SK-N-SH treated with all-trans-retinoic acid at 6 μM for 48 hours (cell line): Measurements from ENCODE around the gene C1orf141.

ENCODE experiments used
- ATAC-seq: fragments of 200-7000 bp; cut with Tn5 transposase; 3 replicates; pipeline ENCODE4 v1.9.1; 2020; ENCODE audit warnings: mild to moderate bottlenecking, moderate library complexity
- ARNTL ChIP-seq: fragments of 450-650 bp; formaldehyde crosslinking; IDR thresholded peaks from 2 replicates; pipeline ENCODE4 v1.5.0; 2020; ENCODE audit warnings: low read depth, mild to moderate bottlenecking, moderate library complexity, borderline replicate concordance
- BACH2 ChIP-seq: fragments of 250-450 bp; sonication (Bioruptor Pico); IDR thresholded peaks from 2 replicates; pipeline ENCODE4 v1.9.0; 2021; ENCODE audit warnings: mild to moderate bottlenecking, borderline replicate concordance
- CSDC2 ChIP-seq: fragments of 250-450 bp; sonication (Bioruptor Pico); IDR thresholded peaks from 2 replicates; pipeline ENCODE4 v1.5.0; 2020; ENCODE audit warnings: mild to moderate bottlenecking, moderate library complexity
- CSRNP3 ChIP-seq: fragments of 250-450 bp; sonication (Bioruptor Pico); IDR thresholded peaks from 2 replicates; pipeline ENCODE4 v1.5.1; 2021; ENCODE audit warnings: mild to moderate bottlenecking, moderate library complexity
- ESRRG ChIP-seq: fragments of 250-450 bp; sonication (Bioruptor Pico); IDR thresholded peaks from 2 replicates; pipeline ENCODE4 v1.6.1; 2021; ENCODE audit warnings: mild to moderate bottlenecking
- ISL1 ChIP-seq: fragments of 250-450 bp; sonication (Bioruptor Pico); IDR thresholded peaks from 2 replicates; pipeline ENCODE4 v2.1.2; 2022; ENCODE audit warnings: mild to moderate bottlenecking, moderate library complexity
- OSR1 ChIP-seq: fragments of 250-450 bp; sonication (Bioruptor Pico); IDR thresholded peaks from 2 replicates; pipeline ENCODE4 v1.8.0; 2022; ENCODE audit warnings: moderate library complexity, mild to moderate bottlenecking, inconsistent platforms
- PPARA ChIP-seq: fragments of 250-450 bp; sonication (Bioruptor Pico); IDR thresholded peaks from 2 replicates; pipeline ENCODE4 v1.5.0; 2020; ENCODE audit warnings: mild to moderate bottlenecking, borderline replicate concordance
- RARB ChIP-seq: fragments of 250-450 bp; sonication (Bioruptor Pico); IDR thresholded peaks from 2 replicates; pipeline ENCODE4 v1.8.0; 2021; ENCODE audit warnings: mild to moderate bottlenecking, moderate library complexity
- SNAI2 ChIP-seq: fragments of 250-450 bp; sonication (Bioruptor Pico); IDR thresholded peaks from 2 replicates; pipeline ENCODE4 v1.5.0; 2020; ENCODE audit warnings: mild to moderate bottlenecking, moderate library complexity
- TCF4 ChIP-seq: fragments of 250-450 bp; sonication (Bioruptor Pico); IDR thresholded peaks from 2 replicates; pipeline ENCODE4 v1.8.0; 2021; ENCODE audit warnings: mild to moderate bottlenecking, moderate library complexity, borderline replicate concordance
- TOX ChIP-seq: fragments of 250-450 bp; sonication (Bioruptor Pico); IDR thresholded peaks from 2 replicates; pipeline ENCODE4 v1.8.0; 2021; ENCODE audit warnings: mild to moderate bottlenecking, moderate library complexity, borderline replicate concordance
- ZC3H10 ChIP-seq: fragments of 250-450 bp; sonication (Bioruptor Pico); IDR thresholded peaks from 2 replicates; pipeline ENCODE4 v1.5.1; 2021; ENCODE audit warnings: mild to moderate bottlenecking, moderate library complexity
- ZFP3 ChIP-seq: fragments of 250-450 bp; sonication (Bioruptor Pico); IDR thresholded peaks from 2 replicates; pipeline ENCODE4 v1.5.0; 2020; ENCODE audit warnings: mild to moderate bottlenecking, moderate library complexity
- ZFP30 ChIP-seq: fragments of 450-650 bp; formaldehyde crosslinking; IDR thresholded peaks from 2 replicates; pipeline ENCODE4 v1.5.0; 2022; ENCODE audit warnings: mild to moderate bottlenecking, moderate library complexity
- ZNF565 ChIP-seq: fragments of 450-650 bp; formaldehyde crosslinking; conservative IDR thresholded peaks from 2 replicates; pipeline ENCODE4 v1.5.0; 2020; ENCODE audit warnings: low read depth, mild to moderate bottlenecking, moderate library complexity
- ZNF70 ChIP-seq: fragments of 450-650 bp; formaldehyde crosslinking; IDR thresholded peaks from 2 replicates; pipeline ENCODE4 v1.5.0; 2020; ENCODE audit warnings: mild to moderate bottlenecking, moderate library complexity
- ZNF8 ChIP-seq: fragments of 450-650 bp; formaldehyde crosslinking; IDR thresholded peaks from 2 replicates; pipeline ENCODE4 v1.5.0; 2020; ENCODE audit warnings: mild to moderate bottlenecking, moderate library complexity
- TF ChIP-seq, protein P1 (sequence below): fragments of 250-450 bp; sonication (Bioruptor Pico); IDR thresholded peaks from 2 replicates; pipeline ENCODE4 v1.8.0; 2021; ENCODE audit warnings: low read depth, mild to moderate bottlenecking, moderate library complexity, borderline replicate concordance
- TF ChIP-seq, protein P2 (sequence below): fragments of 250-450 bp; sonication (Bioruptor Pico); IDR thresholded peaks from 2 replicates; pipeline ENCODE4 v1.5.1; 2020; ENCODE audit warnings: low read depth, mild to moderate bottlenecking, moderate library complexity
- TF ChIP-seq, protein P3 (sequence below): fragments of 250-450 bp; sonication (Bioruptor Pico); IDR thresholded peaks from 2 replicates; pipeline ENCODE4 v1.5.0; 2020; ENCODE audit warnings: mild to moderate bottlenecking, moderate library complexity
- TF ChIP-seq, protein P4 (sequence below): fragments of 250-450 bp; sonication (Bioruptor Pico); IDR thresholded peaks from 2 replicates; pipeline ENCODE4 v1.8.0; 2020; ENCODE audit warnings: mild to moderate bottlenecking, moderate library complexity, borderline replicate concordance

C1orf141 gene

GRCh38 chr1:67169932-67170331 lies 35.2 kb upstream of the C1orf141 start (continued):
- TF ChIP-seq ARNTL (CRISPR knock-in tag) (no peak), ZNF8 (CRISPR knock-in tag) (no peak), ESRRG (CRISPR knock-in tag) (no peak), ZNF70 (CRISPR knock-in tag) (no peak), CSRNP3 (CRISPR knock-in tag) (no peak), SNAI2 (no peak)

DNA sequence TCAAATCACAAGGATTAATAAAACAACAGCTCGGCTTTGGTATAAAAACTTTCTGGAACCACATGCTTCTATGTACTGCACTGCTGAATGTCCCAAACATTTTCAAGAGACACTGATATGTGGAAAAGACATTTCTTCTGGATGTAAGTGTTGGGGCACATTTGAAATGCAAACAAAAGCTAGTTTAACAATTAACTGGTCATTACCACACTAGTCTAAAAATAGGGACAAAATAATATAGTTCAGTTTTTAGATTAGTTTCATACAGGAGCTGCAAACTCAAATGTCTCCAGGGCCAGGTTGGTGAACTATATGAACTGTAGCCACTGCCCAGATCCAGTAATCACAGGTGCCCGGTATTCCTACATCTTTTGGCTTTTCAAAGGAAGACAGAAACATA lies 34.7 kb upstream of the C1orf141 start:
- ATAC-seq: no peak
- TF ChIP-seq RARB (CRISPR knock-in tag): no peak
- TF ChIP-seq, protein P1, sequence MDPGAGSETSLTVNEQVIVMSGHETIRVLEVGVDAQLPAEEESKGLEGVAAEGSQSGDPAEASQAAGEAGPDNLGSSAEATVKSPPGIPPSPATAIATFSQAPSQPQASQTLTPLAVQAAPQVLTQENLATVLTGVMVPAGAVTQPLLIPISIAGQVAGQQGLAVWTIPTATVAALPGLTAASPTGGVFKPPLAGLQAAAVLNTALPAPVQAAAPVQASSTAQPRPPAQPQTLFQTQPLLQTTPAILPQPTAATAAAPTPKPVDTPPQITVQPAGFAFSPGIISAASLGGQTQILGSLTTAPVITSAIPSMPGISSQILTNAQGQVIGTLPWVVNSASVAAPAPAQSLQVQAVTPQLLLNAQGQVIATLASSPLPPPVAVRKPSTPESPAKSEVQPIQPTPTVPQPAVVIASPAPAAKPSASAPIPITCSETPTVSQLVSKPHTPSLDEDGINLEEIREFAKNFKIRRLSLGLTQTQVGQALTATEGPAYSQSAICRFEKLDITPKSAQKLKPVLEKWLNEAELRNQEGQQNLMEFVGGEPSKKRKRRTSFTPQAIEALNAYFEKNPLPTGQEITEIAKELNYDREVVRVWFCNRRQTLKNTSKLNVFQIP: no peak
- no peak for TF ChIP-seq PPARA
- TF ChIP-seq BACH2 (CRISPR knock-in tag): no peak
- TF ChIP-seq ZNF565 (CRISPR knock-in tag): no peak
- TF ChIP-seq ZC3H10: no peak
- TF ChIP-seq TCF4 (CRISPR knock-in tag): no peak
- TF ChIP-seq CSRNP3 (CRISPR knock-in tag): no peak
- TF ChIP-seq, protein P2, sequence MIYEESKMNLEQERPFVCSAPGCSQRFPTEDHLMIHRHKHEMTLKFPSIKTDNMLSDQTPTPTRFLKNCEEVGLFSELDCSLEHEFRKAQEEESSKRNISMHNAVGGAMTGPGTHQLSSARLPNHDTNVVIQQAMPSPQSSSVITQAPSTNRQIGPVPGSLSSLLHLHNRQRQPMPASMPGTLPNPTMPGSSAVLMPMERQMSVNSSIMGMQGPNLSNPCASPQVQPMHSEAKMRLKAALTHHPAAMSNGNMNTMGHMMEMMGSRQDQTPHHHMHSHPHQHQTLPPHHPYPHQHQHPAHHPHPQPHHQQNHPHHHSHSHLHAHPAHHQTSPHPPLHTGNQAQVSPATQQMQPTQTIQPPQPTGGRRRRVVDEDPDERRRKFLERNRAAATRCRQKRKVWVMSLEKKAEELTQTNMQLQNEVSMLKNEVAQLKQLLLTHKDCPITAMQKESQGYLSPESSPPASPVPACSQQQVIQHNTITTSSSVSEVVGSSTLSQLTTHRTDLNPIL (CRISPR knock-in tag): no peak
- TF ChIP-seq ZNF8 (CRISPR knock-in tag): no peak
- TF ChIP-seq TOX (CRISPR knock-in tag): no peak
- no peak for TF ChIP-seq OSR1 (CRISPR knock-in tag)
- no peak for TF ChIP-seq ZFP30 (CRISPR knock-in tag)
- no peak for TF ChIP-seq ZNF70 (CRISPR knock-in tag)
- TF ChIP-seq, protein P3, sequence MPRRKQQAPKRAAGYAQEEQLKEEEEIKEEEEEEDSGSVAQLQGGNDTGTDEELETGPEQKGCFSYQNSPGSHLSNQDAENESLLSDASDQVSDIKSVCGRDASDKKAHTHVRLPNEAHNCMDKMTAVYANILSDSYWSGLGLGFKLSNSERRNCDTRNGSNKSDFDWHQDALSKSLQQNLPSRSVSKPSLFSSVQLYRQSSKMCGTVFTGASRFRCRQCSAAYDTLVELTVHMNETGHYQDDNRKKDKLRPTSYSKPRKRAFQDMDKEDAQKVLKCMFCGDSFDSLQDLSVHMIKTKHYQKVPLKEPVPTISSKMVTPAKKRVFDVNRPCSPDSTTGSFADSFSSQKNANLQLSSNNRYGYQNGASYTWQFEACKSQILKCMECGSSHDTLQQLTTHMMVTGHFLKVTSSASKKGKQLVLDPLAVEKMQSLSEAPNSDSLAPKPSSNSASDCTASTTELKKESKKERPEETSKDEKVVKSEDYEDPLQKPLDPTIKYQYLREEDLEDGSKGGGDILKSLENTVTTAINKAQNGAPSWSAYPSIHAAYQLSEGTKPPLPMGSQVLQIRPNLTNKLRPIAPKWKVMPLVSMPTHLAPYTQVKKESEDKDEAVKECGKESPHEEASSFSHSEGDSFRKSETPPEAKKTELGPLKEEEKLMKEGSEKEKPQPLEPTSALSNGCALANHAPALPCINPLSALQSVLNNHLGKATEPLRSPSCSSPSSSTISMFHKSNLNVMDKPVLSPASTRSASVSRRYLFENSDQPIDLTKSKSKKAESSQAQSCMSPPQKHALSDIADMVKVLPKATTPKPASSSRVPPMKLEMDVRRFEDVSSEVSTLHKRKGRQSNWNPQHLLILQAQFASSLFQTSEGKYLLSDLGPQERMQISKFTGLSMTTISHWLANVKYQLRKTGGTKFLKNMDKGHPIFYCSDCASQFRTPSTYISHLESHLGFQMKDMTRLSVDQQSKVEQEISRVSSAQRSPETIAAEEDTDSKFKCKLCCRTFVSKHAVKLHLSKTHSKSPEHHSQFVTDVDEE (CRISPR knock-in tag): no peak
- TF ChIP-seq, protein P4, sequence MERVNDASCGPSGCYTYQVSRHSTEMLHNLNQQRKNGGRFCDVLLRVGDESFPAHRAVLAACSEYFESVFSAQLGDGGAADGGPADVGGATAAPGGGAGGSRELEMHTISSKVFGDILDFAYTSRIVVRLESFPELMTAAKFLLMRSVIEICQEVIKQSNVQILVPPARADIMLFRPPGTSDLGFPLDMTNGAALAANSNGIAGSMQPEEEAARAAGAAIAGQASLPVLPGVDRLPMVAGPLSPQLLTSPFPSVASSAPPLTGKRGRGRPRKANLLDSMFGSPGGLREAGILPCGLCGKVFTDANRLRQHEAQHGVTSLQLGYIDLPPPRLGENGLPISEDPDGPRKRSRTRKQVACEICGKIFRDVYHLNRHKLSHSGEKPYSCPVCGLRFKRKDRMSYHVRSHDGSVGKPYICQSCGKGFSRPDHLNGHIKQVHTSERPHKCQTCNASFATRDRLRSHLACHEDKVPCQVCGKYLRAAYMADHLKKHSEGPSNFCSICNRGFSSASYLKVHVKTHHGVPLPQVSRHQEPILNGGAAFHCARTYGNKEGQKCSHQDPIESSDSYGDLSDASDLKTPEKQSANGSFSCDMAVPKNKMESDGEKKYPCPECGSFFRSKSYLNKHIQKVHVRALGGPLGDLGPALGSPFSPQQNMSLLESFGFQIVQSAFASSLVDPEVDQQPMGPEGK (CRISPR knock-in tag): no peak
- no peak for TF ChIP-seq SNAI2

DNA sequence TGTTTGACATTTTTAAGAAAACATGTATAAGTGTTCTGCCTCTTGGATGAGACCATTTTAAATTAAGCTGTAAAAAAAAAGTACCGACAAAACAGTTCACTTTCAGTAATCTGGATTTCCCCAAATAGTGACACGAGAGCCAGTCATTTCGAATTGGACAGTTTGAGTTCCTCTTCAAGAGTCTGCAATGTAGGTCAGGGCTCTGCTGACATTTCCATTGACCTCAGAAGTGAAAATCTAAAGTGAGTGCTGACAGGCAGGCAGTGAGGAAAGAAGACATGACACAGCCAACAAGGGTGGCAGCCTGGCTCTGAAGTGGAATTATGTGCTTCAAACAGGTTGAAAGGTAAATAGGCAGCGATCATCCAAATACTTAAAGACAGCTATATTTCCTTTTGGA lies 31.4 kb upstream of the C1orf141 start, which contains the start of gene IL23R:
Gene IL23R (plus strand): TSS at position 259 of the 400 bp plus-strand sequence. CDS start 1,667 bp downstream, outside the sequence.
- ATAC-seq: no peak
- TF ChIP-seq CSDC2 (CRISPR knock-in tag) (no peak), BACH2 (CRISPR knock-in tag) (no peak), ZFP30 (CRISPR knock-in tag) (no peak), ZFP3 (no peak), ZNF70 (CRISPR knock-in tag) (no peak), TCF4 (CRISPR knock-in tag) (no peak), ISL1 (no peak), PPARA (no peak)
- TF ChIP-seq, protein P4 (CRISPR knock-in tag): no peak
- TF ChIP-seq, protein P3 (CRISPR knock-in tag): no peak
